Tibial nerve (tissue), 4 donors: ENCODE measurements around the gene ABL2. TPM values are rescaled to one million over a fixed set of nuclear protein-coding genes. Genes with fewer than 3 reads are reported as not detected.

Experiments
- small RNA-seq: library from RNA; depleted of rRNA; stranded (forward); fragments of <200 nt; gene quantifications from one replicate; pipeline ENCODE3, GENCODE V24; 2016
- total RNA-seq, 4 donors: library from RNA; depleted of rRNA; stranded (reverse); fragments of >200 nt; gene quantifications; one replicate each; pipeline ENCODE4 v1.1.0, GENCODE V29; 2016

ABL2 gene
- total RNA-seq, 4 donors from 2014 or later = 22.0 to 43.5 (median 27.0) TPM

Small RNAs within 50 kb of the gene (small RNA-seq; reads per million reads assigned to genes)
- gene AL512326.2 (not detected), gene AL512326.3 (not detected), gene EIF4A1P11 (not detected), gene RF00272 (not detected)

Other genes with a start within 250 kb of the ABL2 start
- gene FAM20B, start 203.8 kb downstream of the ABL2 start, total RNA-seq = 10 to 100 TPM; 39.6 to 60.3 (median 51.6) TPM
- gene TOR3A, start 147.6 kb downstream of the ABL2 start, total RNA-seq = 100 to 1,000 TPM in 1 of 4 donors, 10 to 100 TPM in 3; 72.1 to 115 (median 83.3) TPM
- gene SOAT1, start 64.1 kb upstream of the ABL2 start, total RNA-seq = 10 to 100 TPM; 12.3 to 14.2 (median 12.6) TPM
- 1 to 10 TPM in 1 of 4 donors, under 1 TPM in 2, not detected in 1; 0.22 to 1.7 (median 0.30) TPM for gene AXDND1, start 136.3 kb upstream of the ABL2 start, total RNA-seq